AG09309 (cell line): ENCODE measurements around the gene OIT3.

ENCODE experiments used
- DNase-seq: peaks from one replicate; pipeline ENCODE4 v3.0.0-alpha.2; 2010; ENCODE audit warnings: low read depth
- H3K4me3 ChIP-seq: 2 replicates; pipeline ENCODE4 v1.5.1; 2011; ENCODE audit warnings: mild to moderate bottlenecking, low read depth, low read length, moderate library complexity; ENCODE audit not compliant: control insufficient read depth
- CTCF ChIP-seq: IDR thresholded peaks from 2 replicates; pipeline ENCODE4 v1.5.1; 2011; ENCODE audit warnings: mild to moderate bottlenecking, low read depth, low read length, inconsistent platforms; ENCODE audit not compliant: insufficient read depth, control insufficient read depth; ENCODE audit errors: missing control alignments

OIT3 gene

DNA sequence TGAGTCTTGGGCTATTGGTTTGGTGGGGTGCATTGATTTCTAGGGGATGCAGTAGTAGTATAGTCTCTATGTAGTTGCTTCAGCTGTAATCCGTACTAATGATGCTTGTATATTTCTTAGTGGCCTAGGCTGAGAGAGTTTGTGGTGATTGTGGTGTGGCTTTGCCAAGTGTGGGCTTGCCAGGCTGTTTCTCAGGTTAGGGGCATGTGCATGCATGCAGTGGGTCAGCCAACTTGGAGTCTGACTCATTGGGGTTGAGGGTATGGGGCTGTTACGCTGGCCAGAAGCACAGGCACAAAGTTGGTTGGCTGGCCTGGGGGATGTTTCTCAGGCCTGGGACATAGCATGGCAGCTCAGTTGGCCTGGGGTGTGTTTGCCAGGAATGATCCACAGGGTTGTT lies 86.8 kb downstream of the OIT3 start:
- TF ChIP-seq CTCF: no peak
- H3K4me3 ChIP-seq: no peak overlapping the region
- DNase-seq: no peak

DNA sequence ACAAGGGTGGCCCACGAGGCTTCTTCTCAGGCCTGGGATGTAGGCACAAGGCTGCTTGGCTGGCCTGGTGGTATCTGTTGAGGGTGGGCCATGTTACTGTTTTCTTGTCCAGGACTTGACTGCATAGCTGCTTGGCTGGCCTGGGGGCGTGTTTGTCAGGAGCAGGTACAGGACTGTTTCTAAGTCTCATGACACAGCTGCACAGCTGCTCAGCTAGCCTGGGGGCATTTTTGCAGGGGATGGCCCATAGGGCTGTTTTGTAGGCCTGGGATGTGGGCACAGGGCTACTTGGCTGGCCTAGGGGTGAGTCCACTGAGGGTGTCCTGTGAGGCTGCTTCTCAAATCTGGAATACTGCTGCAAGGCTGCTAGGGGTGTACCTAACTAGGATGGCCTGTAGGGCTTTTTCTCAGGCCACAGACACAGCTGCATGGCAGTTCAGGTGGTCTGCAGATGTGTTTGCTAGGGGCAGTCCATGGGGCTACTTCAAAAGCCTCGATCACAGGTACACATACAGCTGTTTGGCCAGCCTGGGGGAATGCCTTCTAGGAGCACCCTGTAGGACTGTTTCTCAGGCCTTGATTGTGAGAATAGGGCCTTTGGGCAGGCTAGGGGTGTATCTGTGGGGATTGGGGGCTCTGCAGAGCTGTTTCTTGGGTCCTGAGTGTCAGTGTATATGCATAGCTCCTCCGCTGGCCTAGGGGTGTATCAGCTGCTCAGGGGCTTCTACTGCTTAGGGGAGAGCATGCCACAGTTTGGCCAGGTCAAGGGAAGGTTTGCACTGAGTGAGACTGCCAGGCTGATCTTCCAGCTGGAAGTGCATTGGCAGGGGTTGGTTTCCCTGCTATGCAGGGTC lies 87.7 kb downstream of the OIT3 start:
- H3K4me3 ChIP-seq: no peak overlapping the region
- no peak for DNase-seq
- TF ChIP-seq CTCF: no peak

GRCh38 chr10:72981882-72982529 lies 88.5 kb downstream of the OIT3 start:
- no peak for TF ChIP-seq CTCF
- no peak overlapping the region for H3K4me3 ChIP-seq
- no peak for DNase-seq
